Urothelium cell line (cell line): ENCODE results near the gene TRAK1.

Source experiments
- DNase-seq: peaks from one replicate; pipeline ENCODE4 v3.0.0; 2011; ENCODE audit warnings: low spot score, mixed read lengths
- FAIRE-seq: peaks from 2 replicates; lab custom pipeline; 2011; peaks lifted over from hg19 to GRCh38; lab: Jason Lieb, UNC

Gene TRAK1

GRCh38 chr3:42226470-42227425 is 135.6 kb downstream of the TRAK1 start:
- DNase-seq = peak; percentile 15
- FAIRE-seq = no peak

GRCh38 chr3:42228796-42229195 is 137.6 kb downstream of the TRAK1 start:
- DNase-seq (no peak), FAIRE-seq (no peak)

GRCh38 chr3:42229266-42229941 is 138.2 kb downstream of the TRAK1 start:
- FAIRE-seq (no peak), DNase-seq (no peak)

- FAIRE-seq (no peak), DNase-seq (peak; percentile 76)
Observed at GRCh38 chr3:42229942-42230688, 139.0 kb downstream of the TRAK1 start.

GRCh38 chr3:42230860-42231259 is 139.7 kb downstream of the TRAK1 start:
- DNase-seq = no peak
- FAIRE-seq = no peak

GRCh38 chr3:42235532-42235931 is 144.4 kb downstream of the TRAK1 start:
- FAIRE-seq (no peak), DNase-seq (no peak)

GRCh38 chr3:42236611-42237010 is 145.5 kb downstream of the TRAK1 start:
- DNase-seq (no peak), FAIRE-seq (no peak)

GRCh38 chr3:42246091-42246490 is 154.9 kb downstream of the TRAK1 start:
- FAIRE-seq (no peak), DNase-seq (no peak)

- DNase-seq (peak; percentile 65), FAIRE-seq (no peak)
Observed at GRCh38 chr3:42247576-42248027, 156.4 kb downstream of the TRAK1 start.

GRCh38 chr3:42250761-42251160 is 159.6 kb downstream of the TRAK1 start:
- FAIRE-seq = no peak
- DNase-seq = no peak

GRCh38 chr3:42254566-42254965 is 163.4 kb downstream of the TRAK1 start:
- DNase-seq = peak; percentile 26
- no peak for FAIRE-seq

- DNase-seq (peak; percentile 60), FAIRE-seq (peak; percentile 35)
Observed at GRCh38 chr3:42256135-42256819, 165.1 kb downstream of the TRAK1 start.

- FAIRE-seq = no peak
- DNase-seq = peak; percentile 19
Observed at GRCh38 chr3:42257007-42257406, 165.8 kb downstream of the TRAK1 start.

GRCh38 chr3:42262525-42262924 is 171.4 kb downstream of the TRAK1 start:
- no peak for FAIRE-seq

GRCh38 chr3:42263354-42264346 is 172.5 kb downstream of the TRAK1 start:
- DNase-seq (no peak), FAIRE-seq (no peak)

More at GRCh38 chr3:42262525-42262924, 171.4 kb downstream of the TRAK1 start:
- no peak for DNase-seq

GRCh38 chr3:42264399-42265058 is 173.4 kb downstream of the TRAK1 start:
- FAIRE-seq (no peak), DNase-seq (no peak)

- no peak for FAIRE-seq
Observed at GRCh38 chr3:42265059-42265991, 174.2 kb downstream of the TRAK1 start.

GRCh38 chr3:42266085-42266484 is 174.9 kb downstream of the TRAK1 start, which contains the start of gene CCK:
Gene CCK (minus strand): TSS chr3:42266185. CDS start chr3:42263630, 2,555 bp downstream.
- DNase-seq (no peak), FAIRE-seq (no peak)

More at GRCh38 chr3:42265059-42265991, 174.2 kb downstream of the TRAK1 start:
- DNase-seq = no peak
